B cell (primary cell): ENCODE results near the gene GTSF1L. TPM values are rescaled to one million over a fixed set of nuclear protein-coding genes. Genes with fewer than 3 reads are reported as not detected.

Source experiments
- ATAC-seq: fragments of 200-7000 bp; cut with Tn5 transposase; one replicate; pipeline ENCODE4 v1.10.0; 2021; ENCODE audit warnings: low read depth, mild to moderate bottlenecking, moderate number of reproducible peaks, moderate library complexity
- CTCF ChIA-PET: fragments of 350-600 bp; sonication (Branson Sonifier 250); formaldehyde crosslinking; loops from one replicate; lab custom pipeline; 2021; ENCODE audit warnings: antibody characterized with exemption, inconsistent platforms; lab: Charles Lee
- POLR2A ChIA-PET: fragments of 350-600 bp; sonication (Branson Sonifier 250); formaldehyde crosslinking; loops from one replicate; lab custom pipeline; 2021; ENCODE audit warnings: antibody characterized with exemption; lab: Charles Lee
- DNase-seq: peaks from one replicate; pipeline ENCODE4 v3.0.0; 2013
- H2AFZ ChIP-seq: 2 replicates; pipeline ENCODE4 v1.6.1; 2012; ENCODE audit warnings: mild to moderate bottlenecking, low read depth, low read length; ENCODE audit not compliant: insufficient read depth, poor library complexity, severe bottlenecking
- H3K27ac ChIP-seq, 2 donors: 1 replicate in 1 of 2; 2 replicates in 1 of 2; pipeline ENCODE4 v1.5.1; 2012 to 2013; ENCODE audit warnings: low read length in 2 of 2, mild to moderate bottlenecking in 2 of 2, moderate library complexity in 1 of 2
- H3K27me3 ChIP-seq, 4 experiments: fragments of 200-600 bp in 1 of 4; sonication (generic) in 1 of 4; replicated peaks in 1 of 4; 1 replicate in 2 of 4; 2 replicates in 2 of 4; pipeline versions ENCODE4 v1.6.1 to v1.7.0; 2013 to 2016; ENCODE audit warnings: low read length in 3 of 4, mild to moderate bottlenecking in 2 of 4, mixed read lengths in 1 of 4, moderate library complexity in 1 of 4; ENCODE audit not compliant: insufficient read depth in 4 of 4, control insufficient read depth in 3 of 4; ENCODE audit errors: control extremely low read depth in 1 of 4
- H3K36me3 ChIP-seq, 2 experiments: replicated peaks in 1 of 2; 1 replicate in 1 of 2; 2 replicates in 1 of 2; pipeline versions ENCODE4 v1.6.1 to v1.7.1; 2013; ENCODE audit warnings: low read length in 1 of 2; ENCODE audit not compliant: insufficient read depth in 2 of 2, control insufficient read depth in 1 of 2; ENCODE audit errors: control extremely low read depth in 1 of 2, extremely low read depth in 1 of 2
- H3K4me1 ChIP-seq, 2 donors: fragments of 200-600 bp in 1 of 2; sonication (generic) in 1 of 2; 1 replicate in 1 of 2; 2 replicates in 1 of 2; pipeline versions ENCODE4 v1.5.1 to v1.6.1; 2013 to 2017; ENCODE audit warnings: low read length in 2 of 2; ENCODE audit not compliant: control insufficient read depth in 2 of 2, insufficient read depth in 2 of 2
- H3K4me2 ChIP-seq: replicated peaks from 2 replicates; pipeline ENCODE3; 2012; ENCODE audit warnings: mild to moderate bottlenecking, low read depth, low read length; ENCODE audit not compliant: poor library complexity, severe bottlenecking
- H3K4me3 ChIP-seq, 5 experiments: fragments of 200-600 bp in 1 of 5; sonication (generic) in 1 of 5; 1 replicate in 3 of 5; 2 replicates in 2 of 5; pipeline versions ENCODE4 v1.5.1 to v1.7.0; 2011 to 2016; ENCODE audit warnings: low read length in 4 of 5, mild to moderate bottlenecking in 4 of 5, low read depth in 2 of 5, control low read depth in 1 of 5, moderate library complexity in 1 of 5; ENCODE audit not compliant: insufficient read depth in 1 of 5; ENCODE audit errors: control extremely low read depth in 1 of 5, extremely low read depth in 1 of 5
- H3K79me2 ChIP-seq: fragments of 200-600 bp; sonication (generic); one replicate; pipeline ENCODE4 v1.6.0; 2016; ENCODE audit warnings: low read length; ENCODE audit not compliant: control insufficient read depth, insufficient read depth
- H3K9ac ChIP-seq: fragments of 200-600 bp; sonication (generic); 2 replicates; pipeline ENCODE4 v1.6.1; 2017; ENCODE audit warnings: mild to moderate bottlenecking, low read length, moderate library complexity
- H3K9me3 ChIP-seq, 3 donors: one replicate each; pipeline versions ENCODE4 v1.6.1 to v1.7.1; 2013; ENCODE audit warnings: low read length in 2 of 3; ENCODE audit not compliant: control insufficient read depth in 2 of 3, insufficient read depth in 1 of 3; ENCODE audit errors: control extremely low read depth in 1 of 3
- H4K20me1 ChIP-seq: 2 replicates; pipeline ENCODE4 v1.6.0; 2012; ENCODE audit warnings: mild to moderate bottlenecking, low read length; ENCODE audit not compliant: insufficient read depth, control insufficient read depth, poor library complexity, severe bottlenecking
- H3K27ac Mint-ChIP-seq: one replicate; pipeline ENCODE4 v1.8.0; 2021; ENCODE audit warnings: mixed read lengths
- H3K27me3 Mint-ChIP-seq: one replicate; pipeline ENCODE4 v1.8.0; 2021; ENCODE audit warnings: mixed read lengths
- H3K4me1 Mint-ChIP-seq: one replicate; pipeline ENCODE4 v1.8.0; 2021; ENCODE audit warnings: mixed read lengths
- H3K4me3 Mint-ChIP-seq: one replicate; pipeline ENCODE4 v1.8.0; 2021; ENCODE audit warnings: mixed read lengths
- H3K9me3 Mint-ChIP-seq: one replicate; pipeline ENCODE4 v1.8.0; 2022; ENCODE audit warnings: mixed read lengths; ENCODE audit not compliant: insufficient read depth
- EZH2 ChIP-seq: IDR thresholded peaks from 2 replicates; pipeline ENCODE4 v1.6.1; 2012; ENCODE audit warnings: borderline replicate concordance, low read depth, mild to moderate bottlenecking, moderate library complexity, low read length; ENCODE audit not compliant: insufficient read depth, poor library complexity, severe bottlenecking
- WGBS: methylation state at CpG from one replicate; pipeline ENCODE4 v1.1.5; 2013; ENCODE audit warnings: missing lambda C conversion rate; ENCODE audit not compliant: insufficient coverage; 5-methylcytosine and 5-hydroxymethylcytosine counted together
- intact Hi-C: fragments of 100-400 bp; cut with micrococcal nuclease; formaldehyde crosslinking; loops from one replicate; pipeline ENCODE4 v1.10.0; 2022
- polyA plus RNA-seq: library from polyadenylated mRNA; depleted of rRNA; stranded (reverse); fragments of >200 nt; gene quantifications from 2 replicates; pipeline ENCODE4 v1.2.3, GENCODE V29; 2012
- total RNA-seq, 2 donors: library from RNA; stranded (reverse); fragments of 120-200 nt in 1 of 2; gene quantifications; 1 replicate in 1 of 2; 2 replicates in 1 of 2; pipeline versions ENCODE4 v1.2.3 to v1.2.4, GENCODE V29; 2013 to 2022
- TF ChIP-seq, protein P1 (sequence below): fragments of 200-600 bp; IDR thresholded peaks from one replicate; pipeline ENCODE4 v1.8.0; 2022; ENCODE audit warnings: antibody characterized with exemption, mild to moderate bottlenecking

The GTSF1L gene
- total and polyA plus RNA-seq, 2 donors (not counting 1 experiment from before 2014, with no cell fraction given) = 0.84 to 1.5 TPM

DNA sequence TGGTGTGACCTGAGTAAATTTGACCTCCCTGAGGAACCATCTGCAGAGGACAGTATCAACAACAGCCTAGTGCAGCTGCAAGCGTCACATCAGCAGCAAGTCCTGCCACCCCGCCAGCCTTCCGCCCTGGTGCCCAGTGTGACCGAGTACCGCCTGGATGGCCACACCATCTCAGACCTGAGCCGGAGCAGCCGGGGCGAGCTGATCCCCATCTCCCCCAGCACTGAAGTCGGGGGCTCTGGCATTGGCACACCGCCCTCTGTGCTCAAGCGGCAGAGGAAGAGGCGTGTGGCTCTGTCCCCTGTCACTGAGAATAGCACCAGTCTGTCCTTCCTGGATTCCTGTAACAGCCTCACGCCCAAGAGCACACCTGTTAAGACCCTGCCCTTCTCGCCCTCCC, 24.3 kb downstream of the GTSF1L start:
- peaks cover 0 to 58% of the 10 kb centered on the region in 2 experiments for H3K36me3 ChIP-seq
- no peak for TF ChIP-seq EZH2
- TF ChIP-seq, protein P1, sequence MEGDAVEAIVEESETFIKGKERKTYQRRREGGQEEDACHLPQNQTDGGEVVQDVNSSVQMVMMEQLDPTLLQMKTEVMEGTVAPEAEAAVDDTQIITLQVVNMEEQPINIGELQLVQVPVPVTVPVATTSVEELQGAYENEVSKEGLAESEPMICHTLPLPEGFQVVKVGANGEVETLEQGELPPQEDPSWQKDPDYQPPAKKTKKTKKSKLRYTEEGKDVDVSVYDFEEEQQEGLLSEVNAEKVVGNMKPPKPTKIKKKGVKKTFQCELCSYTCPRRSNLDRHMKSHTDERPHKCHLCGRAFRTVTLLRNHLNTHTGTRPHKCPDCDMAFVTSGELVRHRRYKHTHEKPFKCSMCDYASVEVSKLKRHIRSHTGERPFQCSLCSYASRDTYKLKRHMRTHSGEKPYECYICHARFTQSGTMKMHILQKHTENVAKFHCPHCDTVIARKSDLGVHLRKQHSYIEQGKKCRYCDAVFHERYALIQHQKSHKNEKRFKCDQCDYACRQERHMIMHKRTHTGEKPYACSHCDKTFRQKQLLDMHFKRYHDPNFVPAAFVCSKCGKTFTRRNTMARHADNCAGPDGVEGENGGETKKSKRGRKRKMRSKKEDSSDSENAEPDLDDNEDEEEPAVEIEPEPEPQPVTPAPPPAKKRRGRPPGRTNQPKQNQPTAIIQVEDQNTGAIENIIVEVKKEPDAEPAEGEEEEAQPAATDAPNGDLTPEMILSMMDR = no peak
- ChIA-PET POLR2A (no interaction called here), CTCF (interaction anchor here (1.0 kb wide), 1 partner anchor 9 kb away, joined by 3 read pairs; no protein-coding TSS in a partner anchor)
- H3K27ac ChIP-seq = no peak overlapping the region
- no peak overlapping the region for H3K9ac ChIP-seq
- intact Hi-C loops = no loop called here
- 98% methylated on average over 14 of the region's 14 CpGs for WGBS
- H3K4me2 ChIP-seq = no peak overlapping the region
- no peak overlapping the region for H3K27ac Mint-ChIP-seq
- no peaks in the 10 kb centered on the region for H3K79me2 ChIP-seq
- no peaks in the 10 kb centered on the region for H3K27me3 Mint-ChIP-seq
- no peak overlapping the region for H3K4me3 ChIP-seq
- H3K4me3 Mint-ChIP-seq = no peak overlapping the region
- no peak overlapping the region for H2AFZ ChIP-seq
- no peaks in the 10 kb centered on the region for H3K9me3 ChIP-seq
- H3K4me1 ChIP-seq = no peaks in the 10 kb centered on the region
- ATAC-seq (no peak), DNase-seq (no peak)
- H3K27me3 ChIP-seq = no peaks in the 10 kb centered on the region
- H3K9me3 Mint-ChIP-seq = no peaks in the 10 kb centered on the region
- no peaks in the 10 kb centered on the region for H4K20me1 ChIP-seq
- no peaks in the 10 kb centered on the region for H3K4me1 Mint-ChIP-seq

DNA sequence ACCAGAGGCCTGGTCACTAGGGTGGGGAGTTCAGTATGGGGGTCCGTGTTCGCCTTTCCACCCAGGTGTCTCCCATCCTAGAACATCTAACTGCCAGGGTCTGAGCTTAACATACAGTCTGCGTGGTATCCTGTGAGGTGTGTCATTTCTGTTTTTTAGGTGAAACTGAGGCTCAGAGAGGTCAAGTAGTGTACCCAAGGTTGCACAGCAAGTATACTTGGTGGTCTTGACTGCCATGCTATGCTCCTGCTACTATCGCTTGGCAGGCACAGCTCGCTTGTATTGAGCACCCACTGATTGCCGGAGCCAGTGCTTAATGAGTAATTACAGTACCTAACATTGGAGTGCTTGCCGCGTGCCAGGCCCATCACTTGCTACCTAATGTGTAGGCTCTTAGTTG, 26.2 kb downstream of the GTSF1L start:
- H3K27ac Mint-ChIP-seq = no peak overlapping the region
- CTCF ChIA-PET = interaction anchor here (1.5 kb wide), 1 partner anchor 162 kb away, joined by 5 read pairs; no protein-coding TSS in a partner anchor
- no peaks in the 10 kb centered on the region for H3K9me3 ChIP-seq

More for the DNA sequence above, 26.2 kb downstream of the GTSF1L start:
- Histone ChIP-seq H3K4me1 (no peaks in the 10 kb centered on the region), H3K27ac (no peak overlapping the region), H3K9ac (no peak overlapping the region), H2AFZ (no peak overlapping the region), H3K79me2 (no peaks in the 10 kb centered on the region), H4K20me1 (no peaks in the 10 kb centered on the region), H3K36me3 (peaks cover 0 to 53% of the 10 kb centered on the region in 2 experiments), H3K27me3 (no peaks in the 10 kb centered on the region), H3K4me2 (no peak overlapping the region), H3K4me3 (no peak overlapping the region)
- ATAC-seq = no peak
- TF ChIP-seq, protein P1 = no peak
- TF ChIP-seq EZH2 = no peak
- intact Hi-C loops = no loop called here
- Mint-ChIP-seq H3K27me3 (no peaks in the 10 kb centered on the region), H3K4me1 (no peaks in the 10 kb centered on the region), H3K9me3 (no peaks in the 10 kb centered on the region), H3K4me3 (no peak overlapping the region)
- WGBS = 91% methylated on average over 6 of the region's 8 CpGs
- POLR2A ChIA-PET = no interaction called here
- DNase-seq = no peak
